ENCODE data around the gene SPNS3.

DNA sequence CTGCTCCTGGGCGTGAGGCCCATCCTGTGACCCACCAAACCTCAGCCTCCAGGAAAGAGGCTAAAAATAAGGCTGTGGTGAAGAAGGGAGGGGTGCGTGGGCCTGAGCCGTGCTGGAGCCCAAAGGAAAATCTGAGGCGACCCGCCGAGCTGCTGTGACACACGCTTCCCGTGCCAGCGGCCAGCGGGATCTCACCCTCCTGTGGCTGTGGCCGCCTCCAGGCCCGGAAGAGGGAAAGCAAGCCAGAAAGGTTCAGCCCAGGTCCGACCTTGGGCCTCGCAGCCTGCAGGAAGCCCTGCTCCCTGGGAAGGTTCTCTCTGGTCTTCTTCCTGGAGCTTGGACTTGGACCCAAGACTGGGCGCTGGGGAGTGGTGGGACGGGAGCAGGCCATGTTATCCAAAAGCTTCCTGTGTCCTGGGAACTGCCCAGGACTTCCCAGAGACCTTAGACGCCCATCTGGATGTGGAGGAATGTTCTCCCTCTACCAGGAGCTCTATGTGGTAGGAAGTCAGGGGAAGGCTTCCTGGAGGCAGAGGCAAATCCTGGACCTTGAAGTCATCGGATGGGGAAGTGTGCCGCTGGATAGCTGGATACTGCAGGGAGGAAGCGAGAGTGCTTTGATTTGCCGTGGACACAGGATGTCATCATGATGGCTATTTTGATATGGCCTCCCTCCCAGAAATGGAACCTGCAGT lies 76.3 kb downstream of the SPNS3 start:
- TF ChIP-seq, protein P1, sequence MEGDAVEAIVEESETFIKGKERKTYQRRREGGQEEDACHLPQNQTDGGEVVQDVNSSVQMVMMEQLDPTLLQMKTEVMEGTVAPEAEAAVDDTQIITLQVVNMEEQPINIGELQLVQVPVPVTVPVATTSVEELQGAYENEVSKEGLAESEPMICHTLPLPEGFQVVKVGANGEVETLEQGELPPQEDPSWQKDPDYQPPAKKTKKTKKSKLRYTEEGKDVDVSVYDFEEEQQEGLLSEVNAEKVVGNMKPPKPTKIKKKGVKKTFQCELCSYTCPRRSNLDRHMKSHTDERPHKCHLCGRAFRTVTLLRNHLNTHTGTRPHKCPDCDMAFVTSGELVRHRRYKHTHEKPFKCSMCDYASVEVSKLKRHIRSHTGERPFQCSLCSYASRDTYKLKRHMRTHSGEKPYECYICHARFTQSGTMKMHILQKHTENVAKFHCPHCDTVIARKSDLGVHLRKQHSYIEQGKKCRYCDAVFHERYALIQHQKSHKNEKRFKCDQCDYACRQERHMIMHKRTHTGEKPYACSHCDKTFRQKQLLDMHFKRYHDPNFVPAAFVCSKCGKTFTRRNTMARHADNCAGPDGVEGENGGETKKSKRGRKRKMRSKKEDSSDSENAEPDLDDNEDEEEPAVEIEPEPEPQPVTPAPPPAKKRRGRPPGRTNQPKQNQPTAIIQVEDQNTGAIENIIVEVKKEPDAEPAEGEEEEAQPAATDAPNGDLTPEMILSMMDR (optimal IDR thresholded peaks at IDR 0.05 in 1 of 3, IDR thresholded peaks at IDR 0.05 in 1 of 3, conservative IDR thresholded peaks at IDR 0.05 in 1 of 3; ENCODE audit: extremely low read depth in 1 of 3, insufficient read depth in 2 of 3, low read length in 3 of 3): no peak
- TF ChIP-seq EZH2 (IDR thresholded peaks at IDR 0.05; ENCODE audit: low read length): no peak
